A673 (cell line): ENCODE results near the gene ITM2C.

Experiments used
- CTCF ChIP-seq: fragments of 300-800, 200-600 bp; sonication (generic); conservative IDR thresholded peaks from 2 replicates; pipeline ENCODE4 v1.5.1; 2017; ENCODE audit warnings: low read depth, mild to moderate bottlenecking, antibody characterized with exemption, low read length, moderate library complexity, mixed read lengths
- EZH2 ChIP-seq: fragments of 200-600 bp; sonication (generic); IDR thresholded peaks from 2 replicates; pipeline ENCODE4 v1.6.1; 2017; ENCODE audit warnings: borderline replicate concordance, low read depth, mild to moderate bottlenecking, mixed read lengths, antibody characterized with exemption, low read length; ENCODE audit not compliant: poor library complexity, severe bottlenecking

- no peak for TF ChIP-seq CTCF
- no peak for TF ChIP-seq EZH2
These were observed 35.0 kb downstream of the ITM2C start for GRCh38 chr2:230899786-230900185.
